SW480 (cell line): ENCODE data around the gene CXCL14.

Source experiments
- DNase-seq: peaks from one replicate; pipeline ENCODE4 v3.0.0-alpha.2; 2016; ENCODE audit warnings: low spot score

Gene CXCL14

DNA sequence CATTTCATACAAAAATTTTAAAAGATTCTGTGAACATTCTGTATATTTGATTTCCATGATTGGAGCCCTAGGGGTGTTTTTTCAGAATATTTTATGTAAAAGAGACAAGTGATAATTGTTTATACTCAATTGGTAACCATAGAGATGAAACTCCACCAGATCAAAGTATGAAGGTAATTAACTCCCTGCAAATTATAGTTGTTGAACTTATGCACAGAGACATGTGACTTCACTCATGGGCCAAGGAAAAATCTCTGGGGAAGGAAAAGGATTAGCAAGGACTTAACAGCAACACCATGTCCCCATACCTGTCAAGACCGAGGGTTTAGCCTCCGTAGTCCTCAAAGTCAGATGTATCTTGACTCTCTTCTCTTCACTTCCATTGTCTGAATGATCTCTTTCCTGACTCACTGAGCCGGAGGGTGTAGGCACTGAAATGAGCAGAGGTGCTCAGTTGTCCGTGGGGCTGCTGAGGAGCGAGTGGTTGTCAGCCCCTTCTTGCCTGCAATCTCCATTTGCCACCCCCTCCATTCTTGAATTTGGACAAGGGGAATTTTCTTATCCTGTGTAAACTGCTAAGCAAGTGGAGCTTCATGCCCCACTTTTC lies 17.5 kb upstream of the CXCL14 start:
- no peak for DNase-seq

DNA sequence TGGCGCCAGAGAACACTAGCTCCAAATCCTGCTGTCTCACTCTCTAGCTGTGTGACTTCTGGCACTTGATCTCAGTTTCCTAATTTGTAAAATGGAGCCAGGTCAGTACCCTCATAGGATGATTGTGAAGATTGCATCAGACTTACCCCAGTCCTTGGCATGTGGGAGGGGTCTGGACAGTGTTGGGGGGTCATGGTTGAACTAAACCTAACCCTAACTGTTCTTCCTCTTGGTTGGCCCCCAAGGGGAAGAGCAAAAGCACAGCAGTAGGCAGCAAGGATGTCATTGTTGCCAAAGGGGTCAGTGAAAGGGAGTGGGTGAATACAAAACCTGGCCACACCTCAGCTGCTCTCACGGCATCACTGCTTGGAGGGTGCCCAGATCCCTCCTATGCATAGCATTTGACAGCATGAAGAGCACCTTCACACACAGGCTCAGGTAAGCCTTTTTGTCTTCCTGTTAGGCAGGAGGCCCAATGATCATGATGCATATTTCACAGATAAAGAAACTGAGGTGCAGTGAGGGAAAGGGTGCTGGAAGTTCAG lies 15.7 kb upstream of the CXCL14 start:
- DNase-seq: no peak

DNA sequence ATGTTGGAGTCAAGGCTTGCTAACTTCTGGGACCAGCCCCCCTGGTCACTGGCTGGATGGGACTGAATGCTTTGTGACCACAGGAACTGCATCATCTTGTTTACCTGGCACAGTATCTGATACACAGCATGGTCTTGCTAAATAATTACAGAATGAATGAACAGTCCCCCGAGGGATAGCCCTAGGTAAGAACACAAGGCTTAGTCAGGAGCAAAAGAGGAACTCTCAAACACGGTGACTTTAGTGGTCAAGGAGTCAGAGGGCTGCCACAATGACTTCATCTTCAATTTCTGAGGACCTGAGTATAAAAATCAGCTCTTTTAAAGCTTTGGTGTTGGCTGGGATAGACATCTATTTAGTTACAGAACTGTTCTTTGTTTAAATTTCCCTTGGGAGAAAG lies 15.1 kb upstream of the CXCL14 start:
- DNase-seq: no peak

DNA sequence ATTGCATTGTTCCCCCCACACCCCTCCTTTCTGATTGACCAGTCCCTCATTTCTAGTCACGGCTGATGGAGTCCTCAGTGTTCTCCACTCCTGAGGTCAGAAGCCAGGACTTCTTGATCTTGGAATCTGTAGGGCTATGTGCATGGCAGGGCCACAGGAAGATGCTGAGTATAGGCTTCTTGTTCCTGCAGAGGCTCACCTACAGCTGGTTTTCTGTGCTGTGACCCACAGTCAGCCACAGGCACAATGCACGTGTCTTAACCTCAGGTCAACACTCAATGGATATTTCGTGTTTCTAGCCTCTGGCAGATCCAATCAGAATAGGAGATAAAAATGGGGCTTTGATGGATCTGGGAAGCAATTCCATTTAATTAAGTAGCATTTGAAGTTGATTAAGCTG lies 14.3 kb upstream of the CXCL14 start:
- no peak for DNase-seq

DNA sequence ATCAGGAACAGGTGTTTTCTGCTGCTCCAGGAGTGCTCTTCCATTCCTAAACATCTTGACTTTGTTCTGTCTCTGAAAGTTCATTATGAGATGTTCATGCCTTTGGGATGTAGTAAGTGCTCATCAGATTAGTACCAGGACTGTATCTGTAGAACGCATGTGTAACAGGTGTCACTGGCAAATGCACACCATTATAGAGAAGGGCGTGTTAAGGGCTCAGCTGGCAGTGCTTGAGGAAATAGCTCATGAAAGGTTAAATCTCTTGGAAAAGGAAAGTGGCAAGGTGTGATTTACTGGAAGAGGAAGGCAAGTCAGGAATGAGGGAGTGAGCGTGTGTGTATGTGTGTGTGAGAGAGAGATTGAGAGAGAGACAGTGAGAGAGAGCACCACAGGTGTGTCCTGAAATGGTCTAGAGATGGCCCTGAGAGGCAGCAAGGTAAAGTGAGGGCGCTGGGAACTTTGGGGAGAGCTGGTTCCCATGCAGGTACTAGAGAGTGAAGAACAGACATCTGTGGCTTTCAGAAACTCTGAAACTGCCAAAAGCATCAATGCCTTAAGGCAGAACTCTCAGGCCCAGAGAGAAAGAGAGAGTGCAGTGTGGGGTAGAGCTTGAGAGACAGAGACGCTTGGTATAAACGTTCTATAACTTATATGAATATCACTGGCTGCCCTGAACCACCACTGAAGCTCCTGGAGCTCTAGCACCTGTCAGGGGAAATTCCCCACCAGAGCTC lies 13.7 kb upstream of the CXCL14 start:
- no peak for DNase-seq

DNA sequence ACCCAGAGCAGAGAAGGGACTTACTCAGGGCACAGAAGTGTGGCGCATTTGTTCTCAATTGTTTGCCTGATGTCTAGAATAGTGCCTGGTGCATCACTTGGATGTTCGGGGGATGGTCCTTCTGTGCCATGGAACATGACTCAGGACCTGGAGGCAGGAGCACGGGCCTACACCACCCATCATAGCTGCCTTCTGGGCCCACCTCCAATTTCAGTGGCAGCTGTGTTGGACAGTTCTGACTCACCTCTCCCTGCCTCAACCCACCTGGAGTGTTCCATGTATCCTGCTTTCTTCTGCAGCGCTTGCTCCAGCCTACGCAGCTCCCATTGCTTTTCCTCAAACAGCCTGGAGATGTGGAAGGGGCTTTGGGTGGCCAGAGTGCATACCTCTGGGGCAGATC lies 12.5 kb upstream of the CXCL14 start:
- no peak for DNase-seq

DNA sequence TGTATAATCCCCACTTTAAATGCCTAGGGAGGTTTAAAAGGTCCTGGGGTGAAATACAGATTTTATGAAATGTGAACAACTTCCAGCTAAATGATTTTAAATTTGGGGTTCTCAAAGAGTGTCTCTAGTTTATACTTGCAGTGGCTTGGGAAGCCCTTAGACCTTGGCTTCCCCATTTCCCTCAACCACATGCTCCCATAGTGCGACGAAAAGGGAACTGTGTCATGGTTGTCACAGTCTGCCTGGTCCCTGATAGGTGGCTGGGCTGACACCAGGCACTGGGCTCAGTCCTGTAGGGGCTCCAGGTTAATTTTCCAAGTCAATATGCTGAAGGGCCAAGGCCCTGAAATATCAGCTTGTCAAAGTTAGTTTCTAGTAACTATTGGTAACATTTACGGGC lies 10.4 kb upstream of the CXCL14 start:
- no peak for DNase-seq

DNA sequence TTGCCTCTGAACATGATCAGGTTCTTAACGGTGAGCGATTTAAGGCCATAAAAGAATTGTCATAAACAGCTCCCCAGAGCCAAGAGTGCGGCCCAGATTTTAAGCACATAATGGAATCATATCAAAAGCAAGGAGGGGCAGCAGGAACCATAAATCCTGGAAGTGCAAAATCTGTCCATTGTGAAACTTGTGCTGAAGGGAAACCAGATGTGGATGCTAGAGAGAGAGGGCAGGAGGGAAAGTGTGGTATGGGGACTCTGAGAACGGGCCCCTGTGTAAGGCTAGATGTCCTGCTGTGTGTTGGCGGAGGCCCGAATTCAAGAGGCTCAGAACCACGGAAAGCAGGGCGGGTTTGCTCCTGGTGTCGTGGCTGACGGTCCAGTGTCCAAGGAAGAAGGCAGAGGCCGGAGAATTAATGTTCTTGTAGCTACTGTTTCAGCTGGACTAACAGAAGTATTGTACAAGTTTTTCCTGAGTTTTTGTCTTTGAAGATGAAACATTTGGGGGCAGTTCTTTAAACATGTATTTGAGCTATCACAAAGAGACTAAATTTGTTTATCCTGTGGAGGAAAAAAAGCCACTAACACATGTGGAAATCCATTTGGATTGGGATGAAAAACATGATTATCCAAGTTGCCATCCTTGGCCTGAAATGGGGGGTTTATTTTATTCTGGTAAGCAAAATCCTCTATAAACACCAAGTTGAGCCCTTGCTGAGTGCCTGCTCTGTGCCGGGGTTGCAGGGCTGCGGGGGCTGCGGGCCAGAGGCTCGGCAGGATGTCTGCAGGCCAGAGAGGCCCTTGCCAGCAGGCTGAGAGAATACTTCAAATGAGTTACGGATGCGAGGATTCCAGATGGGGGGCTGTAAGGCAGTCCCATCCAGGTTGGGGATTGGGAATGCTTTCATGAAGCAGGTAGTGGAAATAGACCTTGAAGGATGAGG lies 9.2 kb upstream of the CXCL14 start:
- no peak for DNase-seq

DNA sequence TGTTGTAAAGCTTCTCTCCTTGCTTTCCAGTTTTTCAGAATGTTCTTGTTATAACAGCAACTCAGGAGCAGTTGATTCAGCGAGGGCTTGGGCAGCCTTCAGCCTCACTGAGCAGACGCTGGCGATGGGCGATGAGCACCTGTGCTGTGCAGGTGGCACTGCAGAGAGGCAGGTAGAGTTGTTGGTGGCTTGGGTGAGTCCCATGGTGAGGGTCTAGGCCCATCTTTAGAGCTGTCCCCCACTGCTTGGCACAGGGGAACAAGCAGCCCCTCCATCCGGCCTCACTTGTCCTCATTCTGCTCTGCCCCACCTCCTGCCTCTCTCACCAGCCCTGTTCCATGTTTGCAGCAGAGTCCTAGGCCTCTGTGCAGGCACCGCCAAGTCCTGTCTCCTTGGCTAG lies 6.1 kb upstream of the CXCL14 start:
- DNase-seq: no peak

DNA sequence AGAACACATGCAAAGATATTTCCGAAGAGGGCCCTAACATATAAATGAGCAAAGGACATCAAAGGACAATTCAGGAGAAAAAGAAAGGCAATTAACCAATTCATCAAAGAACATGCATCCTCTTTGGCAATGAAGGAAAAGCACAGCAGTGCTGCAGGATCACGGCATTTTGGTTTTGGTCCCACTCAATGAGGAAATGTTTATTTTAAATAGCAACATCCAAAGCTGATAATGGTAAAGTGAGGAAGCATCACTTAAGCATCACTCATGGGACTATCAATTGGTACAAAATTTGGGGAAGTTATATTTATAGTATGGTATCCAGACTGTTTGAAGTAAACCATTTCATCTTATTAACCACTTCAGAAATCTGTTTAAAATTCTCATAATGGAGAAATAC lies 5.5 kb upstream of the CXCL14 start:
- no peak for DNase-seq

DNA sequence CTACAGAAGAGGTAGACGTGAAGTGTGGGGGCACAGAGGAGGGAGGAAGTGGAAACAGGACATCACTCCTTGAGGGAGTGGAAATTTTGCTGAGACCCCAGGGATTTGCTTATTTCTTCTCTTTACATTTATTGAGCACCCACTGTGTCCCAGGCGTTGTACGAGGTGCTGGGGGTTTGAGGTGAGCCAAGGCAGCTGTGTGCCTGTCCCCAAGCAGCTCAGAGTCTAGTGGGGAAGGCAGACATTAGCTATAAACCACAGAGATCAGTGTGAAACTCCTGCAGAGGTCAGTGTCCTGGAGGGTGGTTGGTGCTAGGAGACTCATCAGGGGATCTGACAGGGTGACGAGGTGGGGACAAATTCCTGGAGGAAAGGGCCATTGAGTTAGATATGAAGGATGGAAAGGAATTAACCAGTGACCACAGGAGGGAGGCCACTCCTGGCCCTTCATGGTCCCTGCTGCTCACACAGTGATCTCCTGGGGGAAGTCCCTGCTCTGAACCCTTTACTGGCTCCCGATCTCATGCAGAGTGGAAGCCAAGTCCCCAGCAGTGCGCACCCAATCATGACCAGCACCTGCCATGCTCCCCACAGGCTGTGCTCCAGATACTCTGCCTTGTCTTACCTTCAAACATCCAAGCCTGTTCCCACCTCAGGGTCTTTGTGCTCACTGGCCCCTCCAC lies 3.4 kb upstream of the CXCL14 start:
- DNase-seq: no peak

DNA sequence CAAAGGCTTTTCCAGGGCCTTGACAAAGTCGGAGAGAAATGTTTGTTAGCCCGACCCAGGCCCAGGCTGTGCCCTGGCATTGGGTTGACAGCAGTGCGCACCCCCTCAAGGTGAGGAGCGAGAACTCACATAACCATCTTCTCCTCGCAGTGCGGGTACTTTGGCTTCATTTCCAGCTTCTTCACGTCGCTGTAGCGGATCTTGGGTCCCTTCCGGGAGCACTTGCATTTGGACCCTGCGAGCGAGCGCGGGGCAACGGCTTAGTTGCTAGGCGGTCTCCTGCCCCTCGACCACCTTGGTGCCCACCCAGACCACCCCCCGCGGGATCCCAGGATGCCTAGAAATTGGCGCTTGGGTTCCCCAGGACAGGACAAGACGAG lies 496 bp downstream of the CXCL14 start:
- no peak for DNase-seq

DNA sequence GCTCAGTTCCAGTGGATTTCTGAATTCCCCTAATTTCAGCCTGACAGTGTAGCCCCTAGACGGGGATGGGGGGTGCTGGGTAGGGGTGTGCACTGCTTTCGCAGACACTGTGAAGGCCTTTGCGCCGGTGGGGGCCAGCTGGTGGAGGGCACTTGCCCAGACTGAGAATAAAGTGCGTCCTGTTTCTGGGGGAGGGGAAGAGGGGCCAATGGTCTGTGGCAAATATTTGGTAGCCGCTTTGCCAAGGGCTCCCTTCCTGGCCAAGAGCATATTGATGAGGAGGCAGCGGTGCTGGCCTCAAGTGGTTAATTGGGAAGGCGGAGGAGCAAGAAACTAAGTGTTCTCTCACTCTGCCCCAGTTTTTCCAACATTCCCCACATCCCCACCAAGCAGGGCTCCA lies 1.4 kb downstream of the CXCL14 start:
- DNase-seq: no peak

DNA sequence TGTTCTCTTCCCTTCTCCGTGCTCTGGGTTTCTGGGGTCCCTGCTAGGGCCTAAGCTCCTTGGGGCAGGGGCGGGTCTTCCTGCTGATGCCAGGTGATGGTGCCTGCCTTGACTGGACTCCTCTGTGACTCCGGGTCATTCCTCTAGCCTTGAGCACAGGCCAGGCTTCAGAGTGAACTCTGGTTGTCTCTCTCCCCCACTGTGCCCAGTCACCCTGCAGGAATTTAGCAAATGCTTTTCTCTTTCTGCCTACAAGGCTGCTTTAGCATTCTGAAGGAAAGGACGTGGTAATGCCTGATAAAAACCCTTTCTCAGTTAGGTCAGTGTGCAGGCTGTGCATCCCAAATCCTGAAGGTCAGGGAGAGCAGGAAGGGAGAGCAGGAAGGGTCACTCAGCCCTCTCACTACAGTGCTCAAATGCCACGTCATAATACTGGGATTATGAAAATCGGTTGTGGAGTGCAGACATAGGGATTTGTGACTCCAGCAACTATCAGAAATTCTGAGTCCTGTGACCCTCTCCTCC lies 2.7 kb downstream of the CXCL14 start:
- DNase-seq: no peak

DNA sequence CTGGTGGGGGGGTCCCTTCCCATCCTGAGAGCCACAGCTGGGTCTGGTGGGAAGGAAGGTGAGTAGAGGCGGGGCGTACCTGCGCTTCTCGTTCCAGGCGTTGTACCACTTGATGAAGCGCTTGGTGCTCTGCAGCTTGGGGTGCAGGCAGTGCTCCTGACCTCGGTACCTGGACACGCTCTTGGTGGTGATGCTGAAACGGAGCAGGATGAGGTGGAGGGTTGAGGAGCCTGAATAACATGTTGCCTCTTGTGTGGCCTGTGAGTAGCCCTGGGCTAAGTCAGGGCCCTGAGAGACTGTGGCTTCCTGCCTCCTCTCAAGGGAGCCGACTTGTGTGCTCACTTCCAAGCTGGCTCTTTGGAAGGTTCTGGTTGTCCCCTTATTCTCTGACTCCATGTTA lies 4.3 kb downstream of the CXCL14 start:
- no peak for DNase-seq

DNA sequence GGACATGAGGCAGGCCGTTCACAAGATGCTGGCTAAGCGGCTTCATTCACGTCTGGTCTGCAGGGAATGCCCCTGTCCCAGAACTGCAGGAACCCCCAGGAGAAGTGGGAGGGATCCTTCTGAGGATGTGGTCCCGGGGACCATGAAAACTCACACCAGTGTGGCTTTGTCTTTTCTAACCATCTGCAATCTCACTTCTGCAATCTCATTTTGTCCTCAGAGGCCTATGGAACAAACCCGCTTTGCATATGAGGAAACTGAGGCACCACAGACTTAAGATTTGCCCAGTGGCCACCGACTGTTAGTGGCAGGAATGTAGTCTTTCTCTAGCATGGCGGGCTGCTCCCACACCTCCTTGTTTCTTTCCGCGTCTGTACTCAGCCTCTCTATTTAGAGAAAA lies 6.9 kb downstream of the CXCL14 start:
- DNase-seq: no peak

DNA sequence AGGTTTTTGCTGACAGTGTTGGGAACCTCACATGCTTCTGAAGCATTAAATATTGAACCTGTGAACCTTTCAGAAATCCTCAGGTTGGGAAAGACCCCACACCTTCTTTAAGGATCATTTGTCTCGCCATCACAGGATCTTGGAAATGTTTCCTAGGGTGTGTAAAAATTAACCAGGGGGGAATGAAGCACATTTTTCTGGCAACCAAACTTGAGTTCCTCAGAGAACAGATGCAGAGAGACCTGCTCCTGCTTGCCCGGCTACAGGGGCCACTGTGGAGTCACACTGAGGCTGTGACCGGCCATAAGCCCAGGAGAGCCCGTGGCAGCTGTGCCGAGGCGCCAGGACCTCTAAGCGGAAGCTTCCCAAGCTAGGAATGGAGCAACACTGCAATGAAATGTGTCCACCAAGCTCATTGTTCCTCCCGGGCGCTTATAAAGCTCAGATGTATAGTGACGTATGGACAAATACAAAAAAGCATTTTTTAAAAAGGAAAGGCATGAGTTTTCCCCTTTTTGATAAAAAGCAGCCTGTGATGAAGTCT lies 7.7 kb downstream of the CXCL14 start:
- DNase-seq: no peak

DNA sequence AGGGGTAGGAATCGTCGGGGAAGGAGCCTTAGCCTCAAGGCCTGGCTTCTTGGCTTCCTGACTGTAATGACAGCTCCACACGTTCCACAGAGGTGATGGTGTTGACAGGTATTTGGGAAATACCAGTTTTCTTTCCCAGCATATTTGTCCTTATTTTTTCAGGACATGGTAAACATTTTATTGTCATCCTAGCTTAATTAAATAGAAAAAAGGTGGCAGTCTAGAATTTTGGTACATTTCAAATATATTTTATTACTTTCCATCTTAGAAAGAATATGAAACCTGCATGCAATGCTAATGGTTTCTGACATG lies 8.4 kb downstream of the CXCL14 start:
- DNase-seq: no peak

DNA sequence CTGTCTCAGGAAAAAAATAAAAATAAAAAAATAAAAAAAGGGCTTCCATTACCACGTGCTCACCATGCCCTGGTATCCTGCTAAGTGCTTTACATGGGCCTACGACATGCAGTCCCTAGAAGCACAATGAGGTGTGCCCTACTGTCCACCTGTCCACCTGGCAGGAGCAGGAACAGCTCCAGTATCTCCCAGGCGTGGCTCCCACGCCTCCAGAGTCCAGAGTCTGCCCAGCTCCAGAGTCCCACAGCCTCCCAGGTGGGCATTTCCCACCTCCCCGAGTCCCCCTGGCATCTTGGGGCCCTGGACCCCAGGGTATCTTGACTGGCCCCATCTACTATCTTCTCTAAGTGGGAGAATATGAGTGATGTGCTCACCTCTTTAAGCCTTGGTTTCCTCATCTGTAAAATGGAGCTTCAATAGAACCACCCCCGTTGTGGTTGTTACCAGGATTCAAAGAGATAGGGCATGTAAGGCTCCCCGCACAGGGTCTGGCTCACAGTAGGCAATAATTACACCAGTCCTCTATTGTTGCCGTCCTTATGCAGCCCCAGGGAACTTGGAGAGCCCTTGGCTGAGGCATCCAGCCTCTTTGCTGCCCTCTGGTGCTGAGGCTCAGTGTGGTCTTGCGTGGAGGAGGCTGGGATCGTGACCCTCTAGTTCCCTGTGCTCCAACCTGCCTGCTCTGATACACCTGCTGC lies 8.9 kb downstream of the CXCL14 start:
- DNase-seq: peak; percentile 71

DNA sequence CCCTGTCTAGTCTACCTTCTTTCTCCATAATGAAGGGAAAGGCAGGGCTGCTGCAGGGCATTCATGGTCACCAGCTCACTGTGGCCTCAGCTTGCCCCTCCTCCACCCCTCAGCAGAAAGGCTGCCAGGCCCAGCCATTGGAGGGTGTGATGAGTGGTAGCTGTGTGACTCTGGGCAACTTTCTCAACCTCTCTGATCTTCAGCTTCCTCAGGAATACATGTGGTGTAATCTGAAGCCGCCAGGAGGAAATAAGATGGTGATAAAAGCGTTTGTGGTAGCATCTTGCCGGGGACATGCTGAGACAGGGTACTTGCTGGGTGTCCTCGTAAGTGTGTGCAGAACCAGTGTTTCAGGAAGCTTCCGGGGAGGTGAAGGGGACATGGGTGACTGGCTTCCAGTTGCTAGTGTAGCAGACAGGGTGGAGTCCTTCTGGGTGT lies 9.8 kb downstream of the CXCL14 start:
- DNase-seq: no peak

DNA sequence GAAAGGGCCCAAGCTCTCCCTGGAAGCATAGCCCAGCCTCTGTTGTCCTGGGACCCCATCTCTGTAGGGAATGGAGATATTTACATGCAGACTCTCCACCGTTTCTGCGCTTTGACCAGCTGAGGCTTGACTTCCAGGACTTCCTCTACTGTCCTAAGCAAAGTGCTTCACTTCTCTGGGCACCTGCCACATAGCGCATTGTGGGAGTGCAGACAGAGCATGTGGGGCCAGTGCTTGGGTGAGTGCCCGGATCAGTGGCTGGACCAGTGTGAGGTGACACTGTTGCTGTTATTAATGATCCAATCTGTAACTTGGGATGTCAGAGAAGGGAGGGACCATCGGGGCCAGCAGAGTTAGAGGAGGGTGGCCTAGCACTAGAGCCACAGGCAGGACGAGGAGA lies 10.5 kb downstream of the CXCL14 start:
- no peak for DNase-seq
